Hematopoietic multipotent progenitor cell (in vitro differentiated cells): Measurements from ENCODE around the gene SLC25A13. TPM values are rescaled to one million over a fixed set of nuclear protein-coding genes. Genes with fewer than 3 reads are reported as not detected.

ENCODE experiments used
- DNase-seq, 3 donors: peaks; one replicate each; pipeline ENCODE4 v3.0.0-alpha.2; 2011 to 2015; ENCODE audit warnings: low read depth in 2 of 3, low spot score in 2 of 3
- total RNA-seq: library from RNA; depleted of rRNA; stranded (reverse); fragments of >200 nt; gene quantifications from one replicate; pipeline ENCODE4 v1.2.3, GENCODE V29; 2012

SLC25A13 gene
- total RNA-seq, 1 donor: 10.5 TPM

DNA sequence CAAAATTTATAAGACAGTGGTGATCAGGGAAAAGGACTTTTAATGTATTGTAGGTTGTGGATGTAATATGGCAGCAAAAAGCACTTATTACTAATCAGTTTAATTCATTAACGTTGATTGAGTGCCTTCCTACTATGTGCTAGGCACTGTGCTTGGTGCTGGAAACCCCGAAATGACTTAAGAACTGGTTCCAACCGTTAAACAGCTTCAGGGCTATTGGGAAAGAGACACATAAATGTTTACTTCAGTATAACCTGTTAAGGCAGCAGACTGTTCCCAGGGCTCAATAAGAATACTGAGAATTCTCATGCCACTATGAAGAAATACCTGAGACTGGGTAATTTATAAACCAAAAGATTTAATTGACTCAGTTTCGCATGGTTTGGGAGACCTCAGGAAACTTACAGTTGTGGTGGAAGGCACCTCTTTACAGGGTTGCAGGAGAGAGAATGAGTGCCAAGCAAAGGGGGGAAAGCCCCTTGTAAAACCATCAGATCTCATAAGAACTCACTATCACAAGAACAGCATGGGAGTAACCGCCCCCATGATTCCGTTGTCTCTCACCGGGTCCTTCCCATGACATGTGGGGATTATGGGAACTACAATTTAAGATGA, 1.1 kb upstream of the SLC25A13 start:
- no peak for DNase-seq

DNA sequence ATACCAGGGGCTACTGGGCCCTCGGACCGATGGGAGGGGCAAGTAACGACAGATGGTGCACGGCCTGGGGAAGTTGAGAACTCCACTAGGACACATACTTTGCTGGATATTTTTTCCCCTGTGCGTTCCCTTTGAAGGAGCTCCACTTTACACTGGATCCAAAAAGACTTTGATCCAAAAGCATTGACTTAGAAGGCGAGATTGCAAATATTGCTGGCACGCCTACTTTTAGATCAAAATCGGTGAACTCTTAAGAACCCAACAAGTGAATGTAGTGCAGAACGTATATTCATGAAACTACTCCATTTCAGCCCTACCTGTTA, 436 bp upstream of the SLC25A13 start:
- DNase-seq: peak in 1 of 3 donors; percentile 37

- peak in 2 of 3 donors; percentile 13 to 80 for DNase-seq
Observed at GRCh38 chr7:96321031-96321657, 754 bp downstream of the SLC25A13 start.

DNA sequence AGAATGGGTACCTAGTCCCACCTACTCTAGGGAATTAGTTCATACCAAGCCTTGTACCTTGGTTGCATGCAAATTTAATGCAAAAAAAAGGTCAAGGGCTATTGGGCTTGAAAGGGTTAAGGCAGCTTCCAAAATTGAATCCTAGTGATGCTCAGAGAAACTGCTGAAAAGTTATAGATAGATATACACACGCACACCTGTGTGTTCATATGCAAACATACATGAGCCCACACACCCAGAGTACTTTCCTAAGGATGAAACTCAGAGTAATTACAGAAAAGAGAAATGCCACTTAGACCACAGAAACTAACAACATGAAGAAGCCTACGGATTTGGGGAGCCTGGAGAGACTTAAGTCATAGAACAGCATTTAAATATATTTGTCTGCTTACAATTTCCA, 1.5 kb downstream of the SLC25A13 start:
- peak in 2 of 3 donors; percentile 7 to 9 for DNase-seq

GRCh38 chr7:96319439-96319838, 2.5 kb downstream of the SLC25A13 start:
- no peak for DNase-seq

DNA sequence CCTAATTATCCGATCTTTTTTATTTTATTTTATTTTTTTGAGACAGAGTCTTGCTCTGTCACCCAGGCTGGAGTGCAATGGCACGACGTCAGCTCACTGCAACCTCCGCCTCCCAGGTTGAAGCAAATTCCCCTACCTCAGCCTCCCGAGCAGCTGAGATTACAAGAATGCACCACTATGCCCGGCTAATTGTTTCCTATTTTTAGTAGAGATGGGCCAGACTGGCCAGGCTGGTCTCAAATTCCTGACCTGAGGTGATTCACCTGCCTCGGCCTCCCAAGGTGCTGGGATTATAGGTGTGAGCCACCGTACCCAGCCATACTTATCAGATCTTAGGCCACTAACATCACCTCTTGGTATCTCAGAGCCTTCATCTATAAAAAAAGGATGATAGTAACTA, 4.9 kb downstream of the SLC25A13 start:
- DNase-seq: no peak

DNA sequence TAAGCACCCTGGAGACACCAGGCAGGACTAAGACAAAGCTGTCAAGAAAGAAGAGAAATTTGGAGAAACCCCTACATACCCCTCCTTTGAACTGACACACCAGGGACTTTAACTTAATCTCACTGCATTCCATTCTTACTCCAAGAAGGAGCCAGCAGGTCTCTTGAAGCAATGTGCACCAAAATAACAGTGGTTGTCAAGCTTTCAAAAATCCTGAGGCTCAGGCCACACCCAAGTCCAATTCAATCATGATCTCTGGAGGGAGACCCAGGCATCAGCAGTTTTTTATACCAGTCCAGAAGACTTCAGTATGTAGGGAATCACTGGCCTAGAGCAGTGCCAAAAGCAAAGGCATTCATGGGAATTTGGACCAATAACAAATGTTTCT, 6.8 kb downstream of the SLC25A13 start:
- no peak for DNase-seq

- DNase-seq: no peak
Observed at GRCh38 chr7:96314402-96315124, 7.3 kb downstream of the SLC25A13 start.

DNA sequence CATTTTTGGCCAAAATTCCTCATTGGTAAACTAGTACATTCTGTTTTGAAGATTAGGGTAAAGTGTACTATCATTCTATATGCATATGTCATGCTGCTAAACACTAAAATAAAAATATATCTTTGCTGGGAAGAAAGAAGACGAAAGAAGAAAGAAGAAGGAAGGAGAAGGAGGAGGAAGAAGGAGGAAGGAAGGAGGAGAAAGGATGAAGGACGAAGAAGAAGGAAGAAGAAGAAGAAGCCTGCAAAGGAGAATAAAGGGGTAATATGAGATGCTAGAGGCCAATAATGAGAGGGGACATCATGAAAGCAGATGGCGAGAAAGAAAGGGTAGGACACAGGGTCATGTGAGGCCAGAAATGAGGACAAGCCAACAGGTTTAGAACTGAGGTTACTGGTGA, 8.0 kb downstream of the SLC25A13 start:
- DNase-seq: no peak

GRCh38 chr7:96312502-96312901, 9.4 kb downstream of the SLC25A13 start:
- DNase-seq: no peak

- DNase-seq: no peak
Observed at GRCh38 chr7:96311967-96312366, 9.9 kb downstream of the SLC25A13 start.

DNA sequence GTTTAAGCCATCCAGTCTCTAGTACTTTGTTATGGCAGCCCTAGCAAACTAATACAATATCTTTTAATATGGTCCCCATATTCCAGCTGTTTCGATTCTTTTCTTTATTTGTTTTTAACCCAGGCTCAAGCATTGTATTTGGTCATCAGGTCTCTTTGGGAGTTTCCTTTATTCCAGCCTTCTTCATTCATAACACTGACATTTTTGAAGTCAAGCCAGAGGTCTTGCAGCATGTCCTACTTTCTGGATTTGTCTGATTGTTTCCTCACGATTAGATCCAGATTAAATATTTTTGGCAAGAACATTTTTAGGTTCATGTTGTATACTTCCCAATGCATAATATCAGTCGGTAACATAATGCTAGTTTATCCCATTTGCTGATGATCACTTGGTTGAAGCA, 11.8 kb downstream of the SLC25A13 start:
- no peak for DNase-seq

- no peak for DNase-seq
Observed at GRCh38 chr7:96308950-96309263, 13.0 kb downstream of the SLC25A13 start.

DNA sequence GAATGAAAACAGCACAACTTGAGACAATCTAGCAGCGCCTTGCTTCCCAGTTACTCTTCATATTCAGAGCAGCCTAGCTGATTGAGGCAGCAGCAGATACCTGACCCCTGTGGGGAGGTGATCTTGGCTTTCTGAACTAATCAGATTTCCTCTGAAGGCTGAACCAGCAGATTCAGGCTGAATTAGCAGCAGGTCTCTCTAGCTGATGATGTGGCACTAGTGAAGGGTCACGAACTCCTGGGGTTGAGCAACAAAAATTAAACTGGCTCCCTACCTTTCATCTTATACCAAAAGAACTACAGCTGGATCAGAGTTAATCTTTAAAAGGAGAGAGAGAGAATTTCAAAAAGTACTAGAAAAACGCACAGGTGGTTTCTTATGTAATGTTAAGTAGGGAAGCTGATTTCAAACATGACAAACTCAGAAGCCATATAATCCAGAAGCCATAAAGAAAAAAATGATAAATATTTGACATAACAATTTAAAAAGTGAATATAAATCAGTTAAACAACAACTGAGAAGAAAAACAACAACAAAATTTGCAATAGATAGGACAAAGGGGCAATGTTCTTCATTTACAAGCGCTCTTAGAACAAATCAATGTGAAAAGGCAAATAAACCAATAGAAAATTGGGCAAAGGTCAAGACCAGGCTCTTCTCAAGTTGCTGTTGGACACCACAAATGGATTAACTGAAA, 13.5 kb downstream of the SLC25A13 start:
- DNase-seq: no peak

DNA sequence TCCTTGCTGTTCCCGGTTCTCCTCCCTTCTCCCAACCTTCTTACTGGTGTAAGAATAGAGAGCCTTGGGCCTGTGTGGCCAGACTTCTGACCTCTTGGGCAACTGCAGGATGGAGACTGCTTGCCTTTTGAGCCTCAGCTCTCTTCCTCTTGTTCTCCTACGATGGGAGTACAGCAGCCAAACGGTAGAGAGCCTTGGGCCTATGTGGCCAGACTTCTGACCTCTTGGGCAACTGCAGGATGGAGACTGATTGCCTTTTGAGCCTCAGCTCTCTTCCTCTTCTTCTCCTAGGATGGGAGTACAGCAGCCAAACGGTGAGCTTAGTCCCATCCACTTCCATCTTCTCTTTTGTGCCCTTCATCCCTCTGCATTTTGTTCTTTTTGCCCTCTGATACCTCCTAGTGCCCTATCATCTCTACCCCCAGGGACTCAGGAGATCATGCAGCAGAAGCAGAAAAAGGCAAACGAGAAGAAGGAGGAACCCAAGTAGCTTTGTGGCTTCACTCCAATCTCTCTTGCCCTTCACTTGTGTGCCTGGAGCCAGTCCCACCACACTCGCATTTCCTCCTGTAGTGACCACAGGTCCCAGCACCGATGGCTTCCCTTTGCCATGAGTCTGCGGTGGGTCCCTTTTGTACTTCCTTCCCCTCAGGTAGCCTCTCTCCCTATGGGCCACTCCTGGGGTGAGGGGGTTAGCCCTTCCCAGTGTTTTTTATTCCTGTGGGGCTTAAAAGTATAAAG, 15.3 kb downstream of the SLC25A13 start:
- DNase-seq: peak in 1 of 3 donors; percentile 66

DNA sequence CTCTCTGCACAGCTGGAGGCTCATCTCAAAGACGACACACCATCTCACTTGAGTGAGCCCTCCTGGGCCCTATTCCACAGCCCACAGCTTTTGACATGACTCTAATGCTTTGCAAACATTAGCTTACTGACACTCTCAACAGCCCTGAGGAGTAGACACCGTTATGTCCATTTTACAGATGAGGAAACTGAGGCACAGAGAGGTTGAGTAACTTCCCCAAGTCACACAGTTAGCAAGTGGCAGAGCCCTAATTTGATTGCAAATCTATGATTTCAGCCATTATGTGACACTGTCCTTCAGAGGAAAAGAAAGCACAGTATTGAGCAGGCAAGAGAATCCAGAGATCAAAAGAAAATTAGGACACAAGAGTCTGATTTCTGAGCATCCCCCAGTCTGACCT, 16.0 kb downstream of the SLC25A13 start:
- no peak for DNase-seq

DNA sequence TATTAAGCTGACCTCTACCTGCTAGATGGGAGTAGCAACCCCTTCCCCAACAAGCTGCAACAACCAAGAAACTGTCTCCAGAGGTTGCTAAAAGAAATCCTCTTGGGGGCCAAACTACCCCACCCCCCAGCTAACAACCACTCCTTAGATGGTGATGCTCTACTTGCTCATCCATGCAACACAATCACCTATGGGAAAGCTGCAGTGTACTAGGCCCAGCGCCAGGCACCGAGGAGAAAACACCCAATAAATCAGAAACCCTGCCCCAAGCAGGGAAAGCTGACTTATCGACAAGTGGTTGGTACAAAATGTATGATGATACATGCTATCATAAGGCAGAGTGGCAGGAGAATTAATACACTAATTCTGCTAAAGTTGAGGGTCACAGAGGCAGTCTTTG, 17.3 kb downstream of the SLC25A13 start:
- no peak for DNase-seq

- DNase-seq: no peak
Observed at GRCh38 chr7:96303686-96304443, 18.0 kb downstream of the SLC25A13 start.

- no peak for DNase-seq
Observed at GRCh38 chr7:96303105-96303685, 18.7 kb downstream of the SLC25A13 start.

- DNase-seq: no peak
Observed at GRCh38 chr7:96300986-96301385, 20.9 kb downstream of the SLC25A13 start.
